ENCODE data around the gene TUBA4A. TPM values are rescaled to one million over a fixed set of nuclear protein-coding genes. Genes with fewer than 3 reads are reported as not detected.
"Not testable (repeated sequence)": the region's sequence is repeated elsewhere in the genome, so short reads cannot be mapped to it uniquely, and the experiment has no call there.

The TUBA4A gene
- total RNA-seq, 2 experiments from 2014 or later = 313 to 344 TPM

DNA sequence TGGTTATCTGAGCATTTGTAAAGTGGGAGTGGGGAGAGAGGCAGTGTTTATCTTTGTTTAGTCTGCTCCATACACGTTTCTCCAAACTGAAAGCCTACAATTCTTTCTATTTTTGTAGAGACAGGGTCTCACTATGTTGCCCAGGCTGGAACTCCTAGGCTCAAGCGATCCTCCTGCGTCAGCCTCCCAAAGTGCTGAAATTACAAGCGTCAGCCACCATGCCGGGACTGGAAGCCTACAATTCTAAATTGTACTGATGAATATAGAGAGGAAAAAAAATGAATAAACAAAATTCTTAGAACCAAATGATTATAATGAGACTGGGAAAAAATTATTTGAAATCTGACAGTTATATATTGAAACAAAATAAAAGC is 48.6 kb downstream of the TUBA4A start:
- CTCF ChIA-PET = interaction anchor here (1.5 to 4.1 kb wide), 5 partner anchors 12 to 90 kb away, joined by 3 to 18 read pairs (median 7); partner anchors contain the start of genes DNAJB2 and NHEJ1
- H3K27me3 Mint-ChIP-seq = peaks cover 3% of the 10 kb centered on the region
- peaks cover 42% of the 10 kb centered on the region for H3K4me1 Mint-ChIP-seq
- no peak for DNase-seq
- H3K9me3 Mint-ChIP-seq = peaks cover 7% of the 10 kb centered on the region
- POLR2A ChIA-PET = interaction anchor here (1.2 to 5.0 kb wide), 7 partner anchors 10 to 392 kb away, joined by 3 to 160 read pairs (median 17); partner anchors contain the start of genes ABCB6, ANKZF1, ATG9A and CNPPD1
- no peak overlapping the region for H3K4me3 Mint-ChIP-seq
- no peak overlapping the region for H3K27ac Mint-ChIP-seq
- H3K36me3 Mint-ChIP-seq (ENCODE audit: low read depth) = peaks cover 21% of the 10 kb centered on the region

DNA sequence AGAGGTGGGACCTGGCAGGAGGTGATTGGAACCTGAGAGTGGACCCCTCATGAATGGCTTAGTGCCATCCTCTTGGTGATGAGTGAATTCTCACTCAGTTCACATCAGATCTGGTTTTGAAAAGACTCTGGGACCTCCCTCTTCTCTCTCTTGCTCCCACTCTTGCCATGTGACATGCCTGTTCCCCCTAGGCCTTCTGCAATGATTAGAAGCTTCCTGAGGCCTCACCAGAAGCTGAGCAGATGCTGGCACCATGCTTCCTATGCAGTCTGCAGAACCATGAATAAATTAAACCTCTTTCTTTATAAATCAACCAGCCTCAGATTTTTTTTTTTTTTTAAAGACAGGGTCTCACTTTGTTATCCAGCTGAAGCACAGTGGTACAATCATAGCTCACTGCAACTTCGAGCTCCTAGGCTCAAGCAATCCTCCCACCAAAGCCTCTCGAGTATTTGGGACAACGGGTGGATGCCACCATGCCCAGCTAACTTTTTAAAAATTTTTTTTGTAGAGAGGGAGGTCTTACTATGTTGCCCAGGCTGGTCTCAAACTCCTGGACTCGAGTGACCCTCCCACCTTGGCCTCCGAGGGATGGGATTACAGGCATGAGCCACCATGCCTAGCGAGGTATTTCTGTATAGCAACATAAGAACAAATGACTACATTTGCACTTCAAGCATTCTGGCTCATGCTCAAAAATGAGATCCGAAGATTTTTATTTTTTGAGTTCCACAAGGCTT is 49.1 kb downstream of the TUBA4A start:
- H3K27me3 Mint-ChIP-seq = peaks cover 3% of the 10 kb centered on the region
- CTCF ChIA-PET = interaction anchor here (0.7 to 4.1 kb wide), 6 partner anchors 12 to 184 kb away, joined by 3 to 18 read pairs (median 4); no protein-coding TSS in a partner anchor
- peaks cover 37% of the 10 kb centered on the region for H3K4me1 Mint-ChIP-seq
- peaks cover 17% of the 10 kb centered on the region for H3K36me3 Mint-ChIP-seq (ENCODE audit: low read depth)
- no peak overlapping the region for H3K27ac Mint-ChIP-seq
- peaks cover 7% of the 10 kb centered on the region for H3K9me3 Mint-ChIP-seq
- H3K4me3 Mint-ChIP-seq = no peak overlapping the region
- POLR2A ChIA-PET = interaction anchor here (0.7 to 1.0 kb wide), 2 partner anchors 22 to 50 kb away, joined by 3 read pairs; partner anchors contain the start of gene TUBA4A
- no peak for DNase-seq

DNA sequence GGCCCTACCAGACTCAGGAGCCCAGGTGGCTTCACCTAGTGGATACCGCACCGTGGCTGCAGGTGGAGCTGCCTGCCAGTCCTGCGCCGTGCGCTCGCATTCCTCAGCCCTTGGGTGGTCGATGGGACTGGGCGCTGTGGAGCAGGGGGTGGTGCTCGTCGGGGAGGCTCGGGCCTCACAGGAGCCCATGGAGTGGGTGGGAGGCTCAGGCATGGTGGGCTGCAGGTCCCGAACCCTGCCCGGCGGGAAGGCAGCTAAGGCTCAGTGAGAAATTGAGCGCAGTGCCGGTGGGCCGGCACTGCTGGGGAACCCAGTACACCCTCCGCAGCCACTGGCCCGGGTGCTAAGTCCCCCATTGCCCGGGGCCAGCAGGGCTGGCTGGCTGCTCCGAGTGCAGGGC is 52.4 kb downstream of the TUBA4A start:
- not testable (repeated sequence) for H3K27ac Mint-ChIP-seq; H3K9me3 Mint-ChIP-seq; H3K36me3 Mint-ChIP-seq (ENCODE audit: low read depth)

DNA sequence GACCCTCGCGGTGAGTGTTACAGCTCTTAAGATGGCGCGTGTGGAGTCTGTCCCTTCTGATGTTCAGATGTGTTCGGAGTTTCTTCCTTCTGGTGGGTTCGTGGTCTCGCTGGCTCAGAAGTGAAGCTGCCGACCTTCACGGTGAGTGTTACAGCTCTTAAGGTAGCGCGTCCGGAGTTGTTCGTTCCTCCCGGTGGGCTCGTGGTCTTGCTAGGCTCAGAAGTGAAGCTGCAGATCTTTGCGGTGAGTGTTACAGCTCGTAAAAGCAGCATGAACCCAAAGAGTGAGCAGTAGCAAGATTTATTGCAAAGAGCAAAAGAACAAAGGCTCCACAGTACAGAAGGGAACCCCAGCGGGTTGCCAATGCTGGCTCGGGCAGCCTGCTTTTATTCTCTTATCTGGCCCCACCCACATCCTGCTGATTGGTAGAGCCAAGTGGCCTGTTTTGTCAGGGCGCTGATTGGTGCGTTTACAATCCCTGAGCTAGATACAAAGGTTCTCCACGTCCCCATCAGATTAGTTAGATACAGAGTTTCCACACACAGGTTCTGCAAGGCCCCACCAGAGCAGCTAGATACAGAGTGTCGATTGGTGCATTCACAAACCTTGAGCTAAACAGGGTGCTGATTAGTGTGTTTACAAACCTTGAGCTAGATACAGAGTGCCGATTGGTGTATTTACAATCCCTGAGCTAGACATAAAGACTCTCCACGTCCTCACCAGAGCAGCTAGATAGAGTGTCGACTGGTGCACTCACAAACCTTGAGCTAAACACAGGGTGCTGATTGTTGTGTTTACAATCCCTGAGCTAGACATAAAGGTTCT is 53.0 kb downstream of the TUBA4A start:
- not testable (repeated sequence) for H3K36me3 Mint-ChIP-seq (ENCODE audit: low read depth); DNase-seq; H3K4me1 Mint-ChIP-seq; H3K9me3 Mint-ChIP-seq
- POLR2A ChIA-PET = interaction anchor here (0.9 to 1.5 kb wide), 3 partner anchors 19 to 44 kb away, joined by 3 to 4 read pairs (median 3); partner anchors contain the start of genes GLB1L and STK16
- peaks cover 14% of the 10 kb centered on the region for H3K27me3 Mint-ChIP-seq
- CTCF ChIA-PET = interaction anchor here (0.7 to 1.6 kb wide), 2 partner anchors 11 to 94 kb away, joined by 3 read pairs; no protein-coding TSS in a partner anchor
- H3K4me3 Mint-ChIP-seq = peak overlapping the region; percentile 34
- peak overlapping the region; percentile 68 for H3K27ac Mint-ChIP-seq

More for the DNA sequence above, 52.4 kb downstream of the TUBA4A start:
- H3K4me3 Mint-ChIP-seq, CTCF ChIA-PET, DNase-seq, H3K4me1 Mint-ChIP-seq: not testable (repeated sequence)
- peaks cover 14% of the 10 kb centered on the region for H3K27me3 Mint-ChIP-seq
- POLR2A ChIA-PET = interaction anchor here (1.5 kb wide), 1 partner anchor 22 kb away, joined by 4 read pairs; no protein-coding TSS in a partner anchor

Other genes with a start within 250 kb of the TUBA4A start
- not detected for gene CFAP65, start 212.4 kb downstream of the TUBA4A start, total RNA-seq
- not detected for gene IHH, start 193.0 kb downstream of the TUBA4A start, total RNA-seq
- 10 to 100 TPM; 12.0 to 12.2 TPM for gene NHEJ1, start 93.1 kb downstream of the TUBA4A start, total RNA-seq
- 1 to 10 TPM; 2.3 TPM for gene SLC23A3, start 83.9 kb downstream of the TUBA4A start, total RNA-seq
- 10 to 100 TPM; 68.7 to 72.9 TPM for gene CNPPD1, start 77.0 kb downstream of the TUBA4A start, total RNA-seq
- gene RETREG2, start 75.6 kb downstream of the TUBA4A start, total RNA-seq = 100 to 1,000 TPM; 107 to 113 TPM
- 10 to 100 TPM; 51.4 to 56.7 TPM for gene ZFAND2B, start 47.1 kb downstream of the TUBA4A start, total RNA-seq
- 10 to 100 TPM; 15.2 to 17.9 TPM for gene ABCB6, start 35.0 kb downstream of the TUBA4A start, total RNA-seq
- 10 to 100 TPM; 58.9 to 60.7 TPM for gene ATG9A, start 24.3 kb downstream of the TUBA4A start, total RNA-seq
- 100 to 1,000 TPM; 121 to 122 TPM for gene ANKZF1, start 24.1 kb downstream of the TUBA4A start, total RNA-seq
- gene GLB1L, start 8.5 kb downstream of the TUBA4A start, total RNA-seq = 1 to 10 TPM; 6.2 to 7.3 TPM
- gene STK16, start 8.4 kb downstream of the TUBA4A start, total RNA-seq = 10 to 100 TPM; 41.6 to 42.3 TPM
- gene TUBA4B, start 675 bp downstream of the TUBA4A start, total RNA-seq = not detected
- 10 to 100 TPM; 57.0 to 59.7 TPM for gene DNAJB2, start 25.4 kb upstream of the TUBA4A start, total RNA-seq
- under 1 TPM; 0.28 to 0.33 TPM for gene PTPRN, start 55.5 kb upstream of the TUBA4A start, total RNA-seq
- gene RESP18, start 78.8 kb upstream of the TUBA4A start, total RNA-seq = not detected
- gene DNPEP, start 134.0 kb upstream of the TUBA4A start, total RNA-seq = 10 to 100 TPM; 40.1 to 44.4 TPM
- not detected for gene DES, start 164.5 kb upstream of the TUBA4A start, total RNA-seq
- 1 to 10 TPM in 1 of 2 experiments, under 1 TPM in 1; 0.20 to 1.1 TPM for gene SPEG, start 180.9 kb upstream of the TUBA4A start, total RNA-seq
- gene GMPPA, start 245.0 kb upstream of the TUBA4A start, total RNA-seq = 10 to 100 TPM; 41.0 to 42.3 TPM

Data from activated CD4-positive, alpha-beta memory T cell treated with anti-CD3 and anti-CD28 coated beads, Interleukin-2, amount 10 ng/mL, durations not matched to agents 7 days and 5 days (primary cell).